SU-DHL-6 (cell line): ENCODE data around the gene RARA.

ENCODE experiments used
- H2AFZ ChIP-seq: fragments of 200-600 bp; sonication (generic); 2 replicates; pipeline ENCODE4 v1.6.1; 2014; ENCODE audit warnings: low read depth, mild to moderate bottlenecking, moderate library complexity, mixed read lengths, antibody characterized with exemption, low read length; ENCODE audit not compliant: severe bottlenecking
- H3F3A ChIP-seq: fragments of 200-600 bp; shearing (Covaris generic); 2 replicates; pipeline ENCODE4 v1.6.0; 2016; ENCODE audit warnings: antibody characterized with exemption, mild to moderate bottlenecking; ENCODE audit not compliant: insufficient read depth
- H3K27ac ChIP-seq: fragments of 200-600 bp; sonication (generic); 2 replicates; pipeline ENCODE4 v1.5.1; 2016; ENCODE audit warnings: low read depth, mild to moderate bottlenecking, low read length, moderate library complexity, mixed read lengths
- H3K27me3 ChIP-seq: fragments of 200-600 bp; sonication (generic), shearing (Covaris generic); 2 replicates; pipeline ENCODE4 v1.6.0; 2014; ENCODE audit warnings: mild to moderate bottlenecking, low read length
- H3K36me3 ChIP-seq: fragments of 200-600 bp; sonication (generic); 2 replicates; pipeline ENCODE4 v1.6.1; 2014; ENCODE audit warnings: mild to moderate bottlenecking, low read length, mixed read lengths
- H3K4me2 ChIP-seq: fragments of 300-600, 200-600 bp; shearing (Covaris generic), sonication (generic); 2 replicates; pipeline ENCODE4 v1.6.0; 2014; ENCODE audit warnings: low read length, low read depth, mild to moderate bottlenecking; ENCODE audit not compliant: poor library complexity, severe bottlenecking
- H3K4me3 ChIP-seq: fragments of 200-600 bp; sonication (generic); 2 replicates; pipeline ENCODE4 v1.5.1; 2014; ENCODE audit warnings: antibody characterized with exemption, low read length, mild to moderate bottlenecking, mixed read lengths; ENCODE audit not compliant: insufficient read depth, poor library complexity, severe bottlenecking
- H3K79me2 ChIP-seq: fragments of 200-600 bp; sonication (generic); 2 replicates; pipeline ENCODE4 v1.6.1; 2014; ENCODE audit warnings: mild to moderate bottlenecking, low read length, moderate library complexity; ENCODE audit not compliant: insufficient read depth
- H3K9ac ChIP-seq: fragments of 200-600 bp; sonication (generic); 2 replicates; pipeline ENCODE4 v1.7.0; 2014; ENCODE audit warnings: mild to moderate bottlenecking, low read length
- H3K9me2 ChIP-seq: fragments of 200-600 bp; sonication (generic); replicated peaks from 2 replicates; pipeline ENCODE4 v1.6.1; 2014; ENCODE audit warnings: low read length; ENCODE audit not compliant: insufficient read depth
- H3K9me3 ChIP-seq: fragments of 200-600 bp; sonication (generic); 2 replicates; pipeline ENCODE4 v1.6.1; 2014; ENCODE audit warnings: low read length, mixed read lengths; ENCODE audit not compliant: insufficient read depth
- H4K20me1 ChIP-seq: fragments of 200-600 bp; sonication (generic); 2 replicates; pipeline ENCODE4 v1.6.1; 2014; ENCODE audit warnings: low read depth, mild to moderate bottlenecking, antibody characterized with exemption, low read length, moderate library complexity, mixed read lengths
- EZH2phosphoT487 ChIP-seq: fragments of 200-600 bp; sonication (generic), shearing (Covaris generic); conservative IDR thresholded peaks from 2 replicates; pipeline ENCODE4 v1.6.1; 2018; ENCODE audit warnings: mild to moderate bottlenecking, antibody characterized with exemption, low read length, moderate library complexity, mixed read lengths
- TF ChIP-seq, protein P1 (sequence below): fragments of 200-600 bp; sonication (generic); IDR thresholded peaks from one replicate; pipeline ENCODE4 v1.5.1; 2017; ENCODE audit warnings: antibody characterized with exemption, mild to moderate bottlenecking, low read length, moderate library complexity; ENCODE audit not compliant: insufficient read depth, poor library complexity, severe bottlenecking

Gene RARA

DNA sequence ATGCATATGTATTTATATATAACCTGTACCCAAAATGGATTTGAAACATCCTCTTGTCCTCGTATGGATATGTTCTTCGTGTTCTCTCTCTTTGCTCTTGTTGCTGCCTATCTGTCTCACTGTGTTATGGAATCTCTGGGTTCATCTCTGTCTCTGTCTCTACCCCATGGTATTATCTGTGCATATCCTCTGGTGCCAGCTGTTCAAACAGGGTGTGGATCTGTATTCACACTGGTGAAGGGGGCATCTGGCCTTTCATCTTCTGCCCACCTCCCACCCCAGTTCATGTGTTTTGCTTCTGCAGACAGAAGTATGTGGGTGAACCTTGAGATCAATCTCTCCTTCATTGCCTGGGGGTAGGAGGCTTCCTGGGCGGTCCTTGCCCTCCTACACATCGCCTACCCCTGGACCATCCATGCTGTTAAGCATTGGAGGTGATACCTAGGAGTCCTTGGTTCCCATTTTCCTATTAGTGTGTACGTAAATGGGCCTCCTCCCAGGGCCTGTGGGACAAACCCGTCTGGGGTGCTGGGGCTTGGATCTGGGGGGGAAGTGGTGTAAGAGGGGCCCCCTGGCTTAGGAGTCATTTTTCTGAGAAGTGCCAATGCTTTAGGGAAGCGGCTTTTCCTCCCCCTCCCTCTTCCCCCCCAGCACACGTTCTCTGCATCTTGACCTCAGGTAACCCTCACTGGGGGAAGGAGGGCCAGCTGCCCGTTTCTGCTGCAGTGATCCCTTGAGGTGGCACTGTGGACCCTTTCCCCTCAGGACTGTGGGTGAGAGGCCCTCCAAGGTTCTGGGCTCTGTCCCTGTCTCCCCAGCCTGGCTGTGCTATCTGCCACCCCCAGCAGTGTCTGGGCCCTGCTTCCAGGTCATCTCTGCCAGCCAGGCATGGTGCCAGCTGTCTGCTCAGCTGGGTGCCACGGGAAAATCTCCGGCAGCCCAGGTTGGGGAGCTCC, 21.1 kb downstream of the RARA start:
- Histone ChIP-seq H3K4me2 (no peak overlapping the region), H3K9ac (no peak overlapping the region), H3K4me3 (no peak overlapping the region), H3K79me2 (peaks cover 32% of the 10 kb centered on the region), H3K9me2 (no peaks in the 10 kb centered on the region), H3K27me3 (no peaks in the 10 kb centered on the region), H3F3A (0 out of 2 replicates have a peak, but pooled peaks cover 9% of the 10 kb centered on the region), H3K36me3 (no peaks in the 10 kb centered on the region), H3K9me3 (no peaks in the 10 kb centered on the region), H4K20me1 (no peaks in the 10 kb centered on the region), H2AFZ (no peak overlapping the region), H3K27ac (no peak overlapping the region)
- no peak for TF ChIP-seq EZH2phosphoT487
- TF ChIP-seq, protein P1, sequence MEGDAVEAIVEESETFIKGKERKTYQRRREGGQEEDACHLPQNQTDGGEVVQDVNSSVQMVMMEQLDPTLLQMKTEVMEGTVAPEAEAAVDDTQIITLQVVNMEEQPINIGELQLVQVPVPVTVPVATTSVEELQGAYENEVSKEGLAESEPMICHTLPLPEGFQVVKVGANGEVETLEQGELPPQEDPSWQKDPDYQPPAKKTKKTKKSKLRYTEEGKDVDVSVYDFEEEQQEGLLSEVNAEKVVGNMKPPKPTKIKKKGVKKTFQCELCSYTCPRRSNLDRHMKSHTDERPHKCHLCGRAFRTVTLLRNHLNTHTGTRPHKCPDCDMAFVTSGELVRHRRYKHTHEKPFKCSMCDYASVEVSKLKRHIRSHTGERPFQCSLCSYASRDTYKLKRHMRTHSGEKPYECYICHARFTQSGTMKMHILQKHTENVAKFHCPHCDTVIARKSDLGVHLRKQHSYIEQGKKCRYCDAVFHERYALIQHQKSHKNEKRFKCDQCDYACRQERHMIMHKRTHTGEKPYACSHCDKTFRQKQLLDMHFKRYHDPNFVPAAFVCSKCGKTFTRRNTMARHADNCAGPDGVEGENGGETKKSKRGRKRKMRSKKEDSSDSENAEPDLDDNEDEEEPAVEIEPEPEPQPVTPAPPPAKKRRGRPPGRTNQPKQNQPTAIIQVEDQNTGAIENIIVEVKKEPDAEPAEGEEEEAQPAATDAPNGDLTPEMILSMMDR = no peak

DNA sequence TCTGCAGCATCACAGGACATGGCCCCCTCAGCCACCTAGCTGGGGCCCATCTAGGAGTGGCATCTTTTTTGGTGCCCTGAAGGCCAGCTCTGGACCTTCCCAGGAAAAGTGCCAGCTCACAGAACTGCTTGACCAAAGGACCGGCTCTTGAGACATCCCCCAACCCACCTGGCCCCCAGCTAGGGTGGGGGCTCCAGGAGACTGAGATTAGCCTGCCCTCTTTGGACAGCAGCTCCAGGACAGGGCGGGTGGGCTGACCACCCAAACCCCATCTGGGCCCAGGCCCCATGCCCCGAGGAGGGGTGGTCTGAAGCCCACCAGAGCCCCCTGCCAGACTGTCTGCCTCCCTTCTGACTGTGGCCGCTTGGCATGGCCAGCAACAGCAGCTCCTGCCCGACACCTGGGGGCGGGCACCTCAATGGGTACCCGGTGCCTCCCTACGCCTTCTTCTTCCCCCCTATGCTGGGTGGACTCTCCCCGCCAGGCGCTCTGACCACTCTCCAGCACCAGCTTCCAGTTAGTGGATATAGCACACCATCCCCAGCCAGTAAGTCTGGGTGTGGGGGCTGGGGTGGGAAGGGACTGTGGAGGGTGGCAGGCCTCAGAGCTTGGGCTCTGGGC, 22.0 kb downstream of the RARA start:
- Histone ChIP-seq H3K9me2 (no peaks in the 10 kb centered on the region), H4K20me1 (no peaks in the 10 kb centered on the region), H3K27ac (no peak overlapping the region), H3K27me3 (no peaks in the 10 kb centered on the region), H3K79me2 (peaks cover 27% of the 10 kb centered on the region), H3K36me3 (no peaks in the 10 kb centered on the region), H2AFZ (no peak overlapping the region), H3K9ac (no peak overlapping the region), H3K4me2 (no peak overlapping the region), H3K4me3 (no peak overlapping the region), H3F3A (0 out of 2 replicates have a peak, but pooled peaks cover 2% of the 10 kb centered on the region), H3K9me3 (no peaks in the 10 kb centered on the region)
- TF ChIP-seq EZH2phosphoT487 = no peak
- TF ChIP-seq, protein P1 = no peak

DNA sequence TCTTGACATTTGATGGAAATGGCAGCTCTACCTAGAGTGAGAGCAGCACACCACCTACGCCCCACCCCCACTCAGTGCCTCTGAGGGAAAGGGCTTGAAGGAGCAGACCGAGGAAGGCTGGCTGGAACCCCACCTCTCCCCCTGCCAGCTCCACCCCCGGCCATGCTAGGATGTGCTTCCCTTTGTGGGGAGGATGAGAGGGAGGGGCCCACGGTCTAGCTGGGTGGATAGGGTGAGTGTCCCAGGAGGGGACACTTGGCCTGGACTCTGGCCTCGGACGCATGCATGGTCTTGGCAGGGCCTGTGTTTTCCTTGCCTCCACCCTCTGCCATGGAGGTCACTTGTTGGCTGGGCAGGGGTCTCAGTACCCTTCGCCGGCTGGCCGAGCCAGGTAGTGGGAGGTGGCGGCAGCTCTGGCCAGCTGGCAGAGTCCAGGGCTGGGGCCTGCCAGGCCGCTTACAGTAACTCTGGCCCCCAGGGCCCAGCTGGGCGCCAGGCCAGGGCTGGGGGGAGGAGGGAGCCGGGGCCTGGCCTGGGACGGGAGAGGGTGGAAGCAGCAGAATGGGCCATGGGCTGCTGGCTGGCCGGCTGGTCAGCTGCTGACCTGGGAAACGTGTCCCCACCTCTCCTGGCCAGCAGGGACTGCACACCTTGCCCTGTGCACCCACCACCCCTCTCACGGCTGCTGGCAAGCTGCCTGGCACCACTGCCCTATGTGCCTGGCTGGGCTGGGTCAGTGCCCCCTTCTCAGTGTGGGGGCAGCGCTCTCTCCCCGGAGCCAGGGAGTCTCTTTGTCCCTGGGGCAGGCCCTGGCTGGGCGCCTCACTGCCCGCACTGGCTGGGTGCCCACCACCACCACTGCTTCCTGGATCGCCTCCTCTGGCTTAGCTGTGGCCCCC, 23.0 kb downstream of the RARA start:
- TF ChIP-seq EZH2phosphoT487 = no peak
- TF ChIP-seq, protein P1 = no peak
- H3K9me2 ChIP-seq = no peaks in the 10 kb centered on the region
- no peak overlapping the region for H2AFZ ChIP-seq
- H3K27ac ChIP-seq = no peak overlapping the region
- H3K4me2 ChIP-seq = no peak overlapping the region
- no peaks in the 10 kb centered on the region for H3K9me3 ChIP-seq
- no peak overlapping the region for H3K4me3 ChIP-seq
- no peaks in the 10 kb centered on the region for H3K36me3 ChIP-seq
- H3K79me2 ChIP-seq = peaks cover 17% of the 10 kb centered on the region
- H3F3A ChIP-seq = no peaks in the 10 kb centered on the region
- H3K27me3 ChIP-seq = no peaks in the 10 kb centered on the region
- no peak overlapping the region for H3K9ac ChIP-seq
- no peaks in the 10 kb centered on the region for H4K20me1 ChIP-seq
